GM12878 (cell line): Measurements from ENCODE around the gene TBC1D19. TPM values are rescaled to one million over a fixed set of nuclear protein-coding genes. Genes with fewer than 3 reads are reported as not detected.

ENCODE experiments used
- ATAC-seq: fragments of 200-7000 bp; cut with Tn5 transposase; 3 replicates; pipeline ENCODE4 v1.9.1; 2020; ENCODE audit warnings: mild to moderate bottlenecking, moderate library complexity
- BruUV-seq: library from RNA; stranded (reverse); fragments of 400-500 nt; replicated peaks from 2 replicates; lab custom pipeline; 2021; lab: Mats Ljungman, UMichigan
- CTCF ChIA-PET: fragments of 300-600 bp; sonication (Branson Sonifier 250); formaldehyde crosslinking; extraction: SDS; loops from one replicate; lab custom pipeline; 2021; ENCODE audit warnings: inconsistent platforms; lab: Yijun Ruan, JAX
- POLR2A ChIA-PET: fragments of 350-600 bp; formaldehyde crosslinking; extraction: SDS; loops from one replicate; lab custom pipeline; 2021; ENCODE audit warnings: inconsistent platforms; lab: Charles Lee
- RAD21 ChIA-PET: fragments of 300-600 bp; sonication (Branson Sonifier 250); formaldehyde crosslinking; loops from one replicate; lab custom pipeline; 2023; ENCODE audit warnings: antibody characterized with exemption; ENCODE audit not compliant: unreplicated experiment; lab: Charles Lee
- SMC1A ChIA-PET: fragments of 300-600 bp; sonication (Branson Sonifier 250); formaldehyde crosslinking; loops from one replicate; lab custom pipeline; 2023; ENCODE audit not compliant: unreplicated experiment, uncharacterized antibody; lab: Charles Lee
- DNase-seq: peaks from one replicate; pipeline ENCODE4 v3.0.0-alpha.2; 2011; ENCODE audit warnings: low read depth, low spot score
- FAIRE-seq: peaks from 3 replicates; lab custom pipeline; 2011; peaks lifted over from hg19 to GRCh38; lab: Jason Lieb, UNC
- H2AFZ ChIP-seq: 2 replicates; pipeline ENCODE4 v1.6.0; 2011; ENCODE audit warnings: low read depth, low read length, control low read depth; ENCODE audit not compliant: control insufficient read depth
- H3K27ac ChIP-seq: 2 replicates; pipeline ENCODE4 v1.5.1; 2011; ENCODE audit warnings: control low read depth; ENCODE audit not compliant: control insufficient read depth, insufficient read depth
- H3K27me3 ChIP-seq, 2 experiments: replicated peaks in 1 of 2; 2 replicates each; pipeline versions ENCODE4 v1.6.0 to v1.6.1; 2011; ENCODE audit warnings: low read length in 1 of 2; ENCODE audit not compliant: control insufficient read depth in 2 of 2, insufficient read depth in 2 of 2
- H3K36me3 ChIP-seq, 2 experiments: 2 replicates each; pipeline ENCODE4 v1.5.1; 2011; ENCODE audit warnings: low read length in 1 of 2; ENCODE audit not compliant: control insufficient read depth in 2 of 2, insufficient read depth in 2 of 2
- H3K4me1 ChIP-seq: 2 replicates; pipeline ENCODE4 v1.6.1; 2011; ENCODE audit warnings: mild to moderate bottlenecking, low read length, moderate library complexity, mixed read lengths; ENCODE audit not compliant: control insufficient read depth, insufficient read depth
- H3K4me2 ChIP-seq: 2 replicates; pipeline ENCODE4 v1.6.0; 2011; ENCODE audit warnings: control low read depth; ENCODE audit not compliant: control insufficient read depth, insufficient read depth
- H3K4me3 ChIP-seq: fragments of 200-600 bp; sonication (generic); 2 replicates; pipeline ENCODE4 v1.5.1; 2016
- H3K79me2 ChIP-seq: 2 replicates; pipeline ENCODE4 v1.6.0; 2011; ENCODE audit warnings: low read length; ENCODE audit not compliant: control insufficient read depth, insufficient read depth
- H3K9ac ChIP-seq: 2 replicates; pipeline ENCODE4 v1.8.0; 2011; ENCODE audit warnings: low read length, control low read depth, mixed read lengths; ENCODE audit not compliant: control insufficient read depth, insufficient read depth
- H3K9me3 ChIP-seq: replicated peaks from 3 replicates; pipeline ENCODE4 v1.5.1; 2011; ENCODE audit warnings: mild to moderate bottlenecking, low read length; ENCODE audit not compliant: control insufficient read depth, insufficient read depth
- H4K20me1 ChIP-seq: 2 replicates; pipeline ENCODE4 v1.6.0; 2011; ENCODE audit not compliant: control insufficient read depth, insufficient read depth
- BRCA1 ChIP-seq: IDR thresholded peaks from 2 replicates; pipeline ENCODE4 v1.6.1; 2011; ENCODE audit warnings: low read depth, low read length, improper control_type of control experiment
- KDM1A ChIP-seq: fragments of 200-600 bp; sonication (generic); IDR thresholded peaks from 2 replicates; pipeline ENCODE4 v1.6.1; 2016; ENCODE audit warnings: borderline replicate concordance
- NBN ChIP-seq: fragments of 450-650 bp; IDR thresholded peaks from 2 replicates; pipeline ENCODE4 v1.6.1; 2016
- NFYA ChIP-seq: IDR thresholded peaks from 2 replicates; pipeline ENCODE4 v1.6.1; 2011; ENCODE audit warnings: low read depth, mild to moderate bottlenecking, low read length, improper control_type of control experiment, borderline replicate concordance
- NRF1 ChIP-seq: conservative IDR thresholded peaks from 2 replicates; pipeline ENCODE4 v1.6.1; 2011; ENCODE audit warnings: mild to moderate bottlenecking, low read depth, low read length, improper control_type of control experiment
- PML ChIP-seq: IDR thresholded peaks from 2 replicates; pipeline ENCODE4 v1.6.1; 2012; ENCODE audit warnings: low read length, inconsistent platforms
- POLR2AphosphoS5 ChIP-seq: IDR thresholded peaks from 2 replicates; pipeline ENCODE4 v1.6.1; 2011; ENCODE audit warnings: mild to moderate bottlenecking, low read length, inconsistent platforms
- SUPT20H ChIP-seq: IDR thresholded peaks from 2 replicates; pipeline ENCODE4 v1.6.1; 2011; ENCODE audit warnings: low read depth, mild to moderate bottlenecking, low read length, moderate library complexity, borderline replicate concordance; ENCODE audit not compliant: control insufficient read depth
- TARDBP ChIP-seq: IDR thresholded peaks from 2 replicates; pipeline ENCODE4 v1.6.1; 2016; ENCODE audit warnings: borderline replicate concordance
- WGBS: methylation state at CpG from one replicate; pipeline ENCODE4 v1.1.6; 2016; ENCODE audit warnings: low lambda C conversion rate; ENCODE audit not compliant: insufficient replicate concordance, insufficient coverage; ENCODE audit errors: missing lambda C conversion rate; 5-methylcytosine and 5-hydroxymethylcytosine counted together
- in situ Hi-C: fragments of 300-500 bp; cut with MboI; formaldehyde crosslinking; loops from 9 replicates; pipeline ENCODE4 v1.14.3; 2018; ENCODE audit warnings: mixed read lengths
- intact Hi-C: fragments of 100-400 bp; cut with micrococcal nuclease; formaldehyde crosslinking; loops from one replicate; pipeline ENCODE4 v1.14.2; 2022; ENCODE audit not compliant: unreplicated experiment
- polyA plus RNA-seq, 11 experiments: library from polyadenylated mRNA; depleted of rRNA in 4 of 11; unstranded in 6 of 11; stranded (reverse) in 5 of 11; fragments of >200 nt; fragmentation: Nextera tagmentation in 4 of 11; fragmentation: Illumina TruSeq in 1 of 11; extraction: Ambion mirVana in 4 of 11; extraction: Trizol in 1 of 11; gene quantifications; 1 replicate in 1 of 11; 2 replicates in 10 of 11; pipeline versions ENCODE4 v1.2.1 to v1.2.3, GENCODE V29; 2011 to 2016; ENCODE audit warnings: inconsistent platforms in 2 of 11, missing spikeins in 2 of 11, low read depth in 1 of 11
- total RNA-seq, 4 experiments: library from RNA; depleted of rRNA in 3 of 4; stranded (reverse); fragments of >200 nt in 3 of 4; fragmentation: Illumina TruSeq in 1 of 4; extraction: Trizol in 1 of 4; gene quantifications; 2 replicates each; pipeline versions ENCODE4 v1.2.1 to v1.2.3, GENCODE V29; 2013 to 2021
- TF ChIP-seq, protein P1 (sequence below): fragments of 450-650 bp; IDR thresholded peaks from 2 replicates; pipeline ENCODE4 v1.6.1; 2017; ENCODE audit warnings: antibody characterized with exemption, mild to moderate bottlenecking, moderate library complexity
- TF ChIP-seq, protein P2 (sequence below): fragments of 450-650 bp; IDR thresholded peaks from 2 replicates; pipeline ENCODE4 v1.6.1; 2018; ENCODE audit warnings: mild to moderate bottlenecking, low read depth, moderate library complexity; ENCODE audit not compliant: partially characterized antibody
- TF ChIP-seq, protein P3 (sequence below): IDR thresholded peaks from 2 replicates; pipeline ENCODE4 v1.6.1; 2012; ENCODE audit warnings: low read depth, low read length, improper control_type of control experiment
- TF ChIP-seq, protein P4 (sequence below): fragments of 450-650 bp; formaldehyde crosslinking; IDR thresholded peaks from 2 replicates; pipeline ENCODE4 v1.4.0; 2022; ENCODE audit warnings: mild to moderate bottlenecking, moderate library complexity

Gene TBC1D19
- total and polyA plus RNA-seq, 10 of the 15 experiments (the other 5 are each of a cell fraction or from before 2014, with no cell fraction given): 0.29 to 3.9 (median 2.1) TPM

DNA sequence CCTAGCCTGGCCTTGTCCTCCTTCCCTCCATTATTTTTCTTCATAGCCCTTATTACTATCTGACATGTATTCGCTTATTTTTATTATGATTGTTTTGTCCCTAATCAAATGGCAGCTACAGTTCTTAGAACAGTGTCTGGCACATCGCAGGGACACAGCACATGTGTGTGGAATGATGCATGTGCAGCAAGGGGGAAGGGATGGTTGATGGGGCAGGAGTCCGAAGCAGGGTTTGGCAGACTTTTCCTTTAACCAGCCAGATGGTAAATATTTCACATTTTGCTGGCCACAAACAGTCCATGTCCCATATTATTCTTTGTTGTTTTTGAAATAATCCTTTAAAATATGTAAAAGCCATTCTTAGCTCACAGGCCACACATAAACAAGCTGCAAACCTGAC lies 148.5 kb downstream of the TBC1D19 start (continued):
- TF ChIP-seq PML: no peak

DNA sequence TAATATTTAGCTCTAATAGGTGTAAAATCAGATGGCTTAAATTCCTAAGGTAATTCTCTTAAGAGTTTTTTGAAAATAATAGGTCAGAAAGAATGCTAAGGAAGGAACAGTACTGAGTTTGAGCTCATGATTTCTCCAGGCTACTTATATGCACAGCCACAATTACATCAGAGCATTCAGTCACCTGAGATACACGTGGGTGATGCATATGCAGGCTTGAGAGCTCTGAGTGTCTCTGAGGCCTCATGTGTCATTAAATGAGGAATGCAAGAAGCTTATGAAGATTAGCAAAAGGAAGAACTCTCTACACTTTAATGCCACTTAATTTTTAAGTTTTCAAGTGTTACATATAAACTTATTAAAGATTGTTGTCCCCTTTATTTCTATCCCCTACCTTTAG lies 152.7 kb downstream of the TBC1D19 start:
- Histone ChIP-seq H4K20me1 (no peaks in the 10 kb centered on the region), H3K9ac (no peak overlapping the region), H3K79me2 (no peaks in the 10 kb centered on the region), H3K4me1 (no peaks in the 10 kb centered on the region), H2AFZ (no peak overlapping the region), H3K27ac (no peak overlapping the region), H3K36me3 (no peaks in the 10 kb centered on the region), H3K4me3 (no peak overlapping the region), H3K4me2 (no peak overlapping the region), H3K9me3 (no peaks in the 10 kb centered on the region), H3K27me3 (no peaks in the 10 kb centered on the region)
- CTCF ChIA-PET: no interaction called here
- ATAC-seq: no peak
- in situ Hi-C loops: no loop called here
- DNase-seq: no peak
- POLR2A ChIA-PET: interaction anchor here (0.5 to 0.6 kb wide), 2 partner anchors 154 to 400 kb away, joined by 3 to 4 read pairs; no protein-coding TSS in a partner anchor
- SMC1A ChIA-PET: interaction anchor here (0.7 kb wide), 1 partner anchor 11 kb away, joined by 4 read pairs; no protein-coding TSS in a partner anchor
- intact Hi-C loops: no loop called here
- RAD21 ChIA-PET: interaction anchor here (0.6 to 1.0 kb wide), 2 partner anchors 14 to 950 kb away, joined by 3 read pairs; no protein-coding TSS in a partner anchor
- no peak for FAIRE-seq
- BruUV-seq: no TSS peak
- WGBS: 71% methylated on average over 1 of the region's 1 CpG
- TF ChIP-seq NBN: no peak
- TF ChIP-seq BRCA1: no peak
- TF ChIP-seq TARDBP: no peak
- TF ChIP-seq, protein P1, sequence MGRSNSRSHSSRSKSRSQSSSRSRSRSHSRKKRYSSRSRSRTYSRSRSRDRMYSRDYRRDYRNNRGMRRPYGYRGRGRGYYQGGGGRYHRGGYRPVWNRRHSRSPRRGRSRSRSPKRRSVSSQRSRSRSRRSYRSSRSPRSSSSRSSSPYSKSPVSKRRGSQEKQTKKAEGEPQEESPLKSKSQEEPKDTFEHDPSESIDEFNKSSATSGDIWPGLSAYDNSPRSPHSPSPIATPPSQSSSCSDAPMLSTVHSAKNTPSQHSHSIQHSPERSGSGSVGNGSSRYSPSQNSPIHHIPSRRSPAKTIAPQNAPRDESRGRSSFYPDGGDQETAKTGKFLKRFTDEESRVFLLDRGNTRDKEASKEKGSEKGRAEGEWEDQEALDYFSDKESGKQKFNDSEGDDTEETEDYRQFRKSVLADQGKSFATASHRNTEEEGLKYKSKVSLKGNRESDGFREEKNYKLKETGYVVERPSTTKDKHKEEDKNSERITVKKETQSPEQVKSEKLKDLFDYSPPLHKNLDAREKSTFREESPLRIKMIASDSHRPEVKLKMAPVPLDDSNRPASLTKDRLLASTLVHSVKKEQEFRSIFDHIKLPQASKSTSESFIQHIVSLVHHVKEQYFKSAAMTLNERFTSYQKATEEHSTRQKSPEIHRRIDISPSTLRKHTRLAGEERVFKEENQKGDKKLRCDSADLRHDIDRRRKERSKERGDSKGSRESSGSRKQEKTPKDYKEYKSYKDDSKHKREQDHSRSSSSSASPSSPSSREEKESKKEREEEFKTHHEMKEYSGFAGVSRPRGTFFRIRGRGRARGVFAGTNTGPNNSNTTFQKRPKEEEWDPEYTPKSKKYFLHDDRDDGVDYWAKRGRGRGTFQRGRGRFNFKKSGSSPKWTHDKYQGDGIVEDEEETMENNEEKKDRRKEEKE: no peak
- TF ChIP-seq, protein P2, sequence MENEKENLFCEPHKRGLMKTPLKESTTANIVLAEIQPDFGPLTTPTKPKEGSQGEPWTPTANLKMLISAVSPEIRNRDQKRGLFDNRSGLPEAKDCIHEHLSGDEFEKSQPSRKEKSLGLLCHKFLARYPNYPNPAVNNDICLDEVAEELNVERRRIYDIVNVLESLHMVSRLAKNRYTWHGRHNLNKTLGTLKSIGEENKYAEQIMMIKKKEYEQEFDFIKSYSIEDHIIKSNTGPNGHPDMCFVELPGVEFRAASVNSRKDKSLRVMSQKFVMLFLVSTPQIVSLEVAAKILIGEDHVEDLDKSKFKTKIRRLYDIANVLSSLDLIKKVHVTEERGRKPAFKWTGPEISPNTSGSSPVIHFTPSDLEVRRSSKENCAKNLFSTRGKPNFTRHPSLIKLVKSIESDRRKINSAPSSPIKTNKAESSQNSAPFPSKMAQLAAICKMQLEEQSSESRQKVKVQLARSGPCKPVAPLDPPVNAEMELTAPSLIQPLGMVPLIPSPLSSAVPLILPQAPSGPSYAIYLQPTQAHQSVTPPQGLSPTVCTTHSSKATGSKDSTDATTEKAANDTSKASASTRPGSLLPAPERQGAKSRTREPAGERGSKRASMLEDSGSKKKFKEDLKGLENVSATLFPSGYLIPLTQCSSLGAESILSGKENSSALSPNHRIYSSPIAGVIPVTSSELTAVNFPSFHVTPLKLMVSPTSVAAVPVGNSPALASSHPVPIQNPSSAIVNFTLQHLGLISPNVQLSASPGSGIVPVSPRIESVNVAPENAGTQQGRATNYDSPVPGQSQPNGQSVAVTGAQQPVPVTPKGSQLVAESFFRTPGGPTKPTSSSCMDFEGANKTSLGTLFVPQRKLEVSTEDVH: no peak
- TF ChIP-seq NRF1: no peak
- TF ChIP-seq, protein P3, sequence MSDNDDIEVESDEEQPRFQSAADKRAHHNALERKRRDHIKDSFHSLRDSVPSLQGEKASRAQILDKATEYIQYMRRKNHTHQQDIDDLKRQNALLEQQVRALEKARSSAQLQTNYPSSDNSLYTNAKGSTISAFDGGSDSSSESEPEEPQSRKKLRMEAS: no peak
- no peak for TF ChIP-seq SUPT20H
- TF ChIP-seq KDM1A: no peak
- TF ChIP-seq NFYA: no peak
- TF ChIP-seq POLR2AphosphoS5: no peak
- TF ChIP-seq, protein P4, sequence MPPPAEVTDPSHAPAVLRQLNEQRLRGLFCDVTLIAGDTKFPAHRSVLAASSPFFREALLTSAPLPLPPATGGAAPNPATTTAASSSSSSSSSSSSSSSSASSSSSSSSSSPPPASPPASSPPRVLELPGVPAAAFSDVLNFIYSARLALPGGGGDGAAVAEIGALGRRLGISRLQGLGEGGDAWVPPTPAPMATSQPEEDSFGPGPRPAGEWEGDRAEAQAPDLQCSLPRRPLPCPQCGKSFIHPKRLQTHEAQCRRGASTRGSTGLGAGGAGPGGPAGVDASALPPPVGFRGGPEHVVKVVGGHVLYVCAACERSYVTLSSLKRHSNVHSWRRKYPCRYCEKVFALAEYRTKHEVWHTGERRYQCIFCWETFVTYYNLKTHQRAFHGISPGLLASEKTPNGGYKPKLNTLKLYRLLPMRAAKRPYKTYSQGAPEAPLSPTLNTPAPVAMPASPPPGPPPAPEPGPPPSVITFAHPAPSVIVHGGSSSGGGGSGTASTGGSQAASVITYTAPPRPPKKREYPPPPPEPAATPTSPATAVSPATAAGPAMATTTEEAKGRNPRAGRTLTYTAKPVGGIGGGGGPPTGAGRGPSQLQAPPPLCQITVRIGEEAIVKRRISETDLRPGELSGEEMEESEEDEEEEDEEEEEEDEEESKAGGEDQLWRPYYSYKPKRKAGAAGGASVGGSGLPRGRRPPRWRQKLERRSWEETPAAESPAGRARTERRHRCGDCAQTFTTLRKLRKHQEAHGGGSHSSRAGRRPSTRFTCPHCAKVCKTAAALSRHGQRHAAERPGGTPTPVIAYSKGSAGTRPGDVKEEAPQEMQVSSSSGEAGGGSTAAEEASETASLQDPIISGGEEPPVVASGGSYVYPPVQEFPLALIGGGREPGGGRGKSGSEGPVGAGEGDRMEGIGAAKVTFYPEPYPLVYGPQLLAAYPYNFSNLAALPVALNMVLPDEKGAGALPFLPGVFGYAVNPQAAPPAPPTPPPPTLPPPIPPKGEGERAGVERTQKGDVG: no peak
